Mononuclear cell (primary cell): ENCODE results near the gene PRX. TPM values are rescaled to one million over a fixed set of nuclear protein-coding genes. Genes with fewer than 3 reads are reported as not detected.
A peak's percentile ranks its signal among the peaks of the same experiment; 100 is the strongest.
"Not testable (repeated sequence)": the region's sequence is repeated elsewhere in the genome, so short reads cannot be mapped to it uniquely, and the experiment has no call there.

ENCODE experiments used
- H3K27me3 ChIP-seq: 2 replicates; pipeline ENCODE4 v1.6.0; 2011; ENCODE audit warnings: low read length, control low read depth; ENCODE audit not compliant: insufficient read depth
- H3K4me1 ChIP-seq: 2 replicates; pipeline ENCODE4 v1.5.1; 2011; ENCODE audit warnings: mild to moderate bottlenecking, low read length, control low read depth; ENCODE audit not compliant: insufficient read depth
- H3K4me3 ChIP-seq: 2 replicates; pipeline ENCODE4 v1.5.1; 2011; ENCODE audit warnings: mild to moderate bottlenecking, low read length, moderate library complexity
- H3K9me3 ChIP-seq: 2 replicates; pipeline ENCODE4 v1.5.1; 2011; ENCODE audit warnings: low read depth, mild to moderate bottlenecking, control low read depth, low read length
- total RNA-seq: library from RNA; depleted of rRNA; stranded (reverse); fragments of >200 nt; gene quantifications from one replicate; pipeline ENCODE4 v1.2.3, GENCODE V29; 2012

The PRX gene
- total RNA-seq, 1 donor = 1.0 TPM

DNA sequence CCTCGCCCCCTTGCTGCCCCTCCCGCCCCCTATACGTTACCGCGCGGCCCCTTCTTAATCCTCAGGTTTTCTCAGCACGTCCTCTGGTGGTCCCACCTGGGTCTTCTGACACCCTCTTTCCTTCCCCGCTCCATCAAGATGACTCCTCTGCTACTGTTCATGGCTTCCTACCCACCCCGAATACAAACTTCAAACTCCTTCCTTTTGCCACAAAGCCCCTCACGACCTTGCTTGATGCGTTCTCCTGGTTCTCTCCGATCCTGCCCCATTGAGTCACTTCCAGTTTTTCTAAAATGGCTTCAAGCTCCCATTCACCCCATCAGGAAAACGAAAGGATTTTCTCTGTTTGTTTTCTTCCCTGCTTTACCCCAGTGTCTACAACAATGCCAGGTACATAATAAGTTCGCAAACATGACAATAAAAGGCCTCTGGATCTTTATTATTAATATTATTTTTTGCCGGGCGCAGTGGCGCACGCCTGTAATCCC lies 31.7 kb upstream of the PRX start:
- Histone ChIP-seq H3K4me3 (peak overlapping the region; percentile 99), H3K27me3 (no peaks in the 10 kb centered on the region), H3K4me1 (peaks cover 22% of the 10 kb centered on the region), H3K9me3 (no peaks in the 10 kb centered on the region)

DNA sequence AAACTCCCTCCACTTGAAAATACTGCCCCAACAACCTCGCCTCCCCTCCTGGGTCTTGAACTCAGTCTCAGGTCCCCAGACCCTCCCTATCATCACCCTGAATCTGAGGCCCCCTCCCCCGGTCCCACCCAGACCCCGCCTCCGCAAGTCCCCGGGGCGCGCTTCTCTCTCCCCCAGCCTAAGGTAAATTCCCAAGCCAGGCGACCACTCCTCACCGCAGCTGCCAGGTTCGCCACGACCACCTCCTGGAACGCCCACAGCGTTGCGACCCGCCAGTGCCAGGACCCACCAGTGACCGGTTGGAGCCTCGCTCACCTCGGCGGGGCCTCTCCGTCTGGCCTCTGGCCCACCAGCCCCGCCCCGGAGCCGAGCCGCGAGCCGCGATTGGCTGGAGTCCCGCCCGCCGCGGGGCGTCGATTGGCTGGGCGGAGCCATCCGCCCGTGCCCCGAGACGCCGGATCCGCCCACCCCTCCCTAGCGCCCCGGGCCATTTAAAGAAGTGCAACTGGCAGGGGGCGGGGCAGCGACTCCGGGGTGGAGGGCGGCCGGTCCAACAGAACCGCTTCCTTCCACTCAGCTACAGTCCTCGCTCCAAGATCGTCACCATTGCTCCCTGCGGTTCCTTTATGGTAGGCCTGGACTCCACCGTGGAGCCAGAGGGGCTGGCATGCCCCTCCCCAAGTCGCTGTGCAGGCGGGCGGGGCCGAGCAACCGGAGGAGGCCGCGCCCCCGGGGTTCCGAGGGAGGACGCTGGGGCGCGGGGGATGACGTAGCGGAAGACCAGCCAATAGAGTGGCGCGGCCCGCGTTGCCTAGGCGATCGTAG lies 31.0 kb upstream of the PRX start, which contains the start of gene SERTAD3:
TSS of gene SERTAD3 (minus strand) at position 336 of the 825 bp plus-strand sequence. CDS start 2,255 bp downstream, outside the sequence.
- Histone ChIP-seq H3K4me3 (peak within 1 kb of the TSS; percentile 99), H3K4me1 (peaks cover 22% of the 10 kb centered on the region), H3K9me3 (no peaks in the 10 kb centered on the region), H3K27me3 (no peaks in the 10 kb centered on the region)

DNA sequence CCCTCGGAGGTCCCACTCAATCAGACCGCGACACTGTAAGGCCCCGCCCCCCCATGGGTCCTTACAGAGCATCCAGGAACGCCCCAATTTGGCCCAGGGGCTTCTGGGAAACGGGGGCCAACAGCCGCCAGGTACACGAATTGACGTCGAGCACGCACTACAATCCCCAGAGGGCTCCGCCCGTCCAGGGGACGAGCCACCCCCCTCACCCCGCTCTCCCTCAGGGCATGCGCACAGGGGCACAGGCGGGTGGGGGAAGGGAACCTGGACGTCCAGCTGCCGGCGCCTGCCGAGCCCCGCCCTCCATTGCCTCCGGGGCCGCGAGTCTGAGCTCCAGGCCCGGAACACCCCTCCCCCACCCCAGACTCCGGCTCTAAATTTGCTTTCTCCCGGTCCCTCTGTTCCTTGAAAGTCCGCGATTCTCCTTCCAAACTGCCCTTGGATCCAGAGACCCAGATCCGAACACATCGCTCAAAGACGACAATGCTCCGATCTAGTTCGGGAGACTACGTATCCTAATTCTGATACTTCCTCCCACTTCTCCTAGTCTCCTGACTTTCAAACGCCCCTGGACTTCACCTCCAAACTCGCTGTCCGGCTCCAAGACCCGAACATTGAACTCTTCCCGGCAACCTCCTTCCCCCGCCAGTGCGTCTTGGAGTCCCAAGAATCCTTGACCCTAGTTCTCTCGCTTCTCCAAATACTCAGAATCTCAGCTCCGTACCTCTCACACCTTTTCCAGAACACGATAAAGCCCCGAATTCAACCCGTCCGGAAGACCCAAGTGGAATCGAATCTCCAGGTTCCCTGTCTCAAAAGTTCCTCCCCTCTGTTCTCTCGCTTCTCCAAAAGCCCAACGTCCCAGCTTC lies 30.2 kb upstream of the PRX start:
- Histone ChIP-seq H3K9me3 (no peaks in the 10 kb centered on the region), H3K4me1 (peaks cover 22% of the 10 kb centered on the region), H3K27me3 (no peaks in the 10 kb centered on the region), H3K4me3 (peak overlapping the region; percentile 99)

DNA sequence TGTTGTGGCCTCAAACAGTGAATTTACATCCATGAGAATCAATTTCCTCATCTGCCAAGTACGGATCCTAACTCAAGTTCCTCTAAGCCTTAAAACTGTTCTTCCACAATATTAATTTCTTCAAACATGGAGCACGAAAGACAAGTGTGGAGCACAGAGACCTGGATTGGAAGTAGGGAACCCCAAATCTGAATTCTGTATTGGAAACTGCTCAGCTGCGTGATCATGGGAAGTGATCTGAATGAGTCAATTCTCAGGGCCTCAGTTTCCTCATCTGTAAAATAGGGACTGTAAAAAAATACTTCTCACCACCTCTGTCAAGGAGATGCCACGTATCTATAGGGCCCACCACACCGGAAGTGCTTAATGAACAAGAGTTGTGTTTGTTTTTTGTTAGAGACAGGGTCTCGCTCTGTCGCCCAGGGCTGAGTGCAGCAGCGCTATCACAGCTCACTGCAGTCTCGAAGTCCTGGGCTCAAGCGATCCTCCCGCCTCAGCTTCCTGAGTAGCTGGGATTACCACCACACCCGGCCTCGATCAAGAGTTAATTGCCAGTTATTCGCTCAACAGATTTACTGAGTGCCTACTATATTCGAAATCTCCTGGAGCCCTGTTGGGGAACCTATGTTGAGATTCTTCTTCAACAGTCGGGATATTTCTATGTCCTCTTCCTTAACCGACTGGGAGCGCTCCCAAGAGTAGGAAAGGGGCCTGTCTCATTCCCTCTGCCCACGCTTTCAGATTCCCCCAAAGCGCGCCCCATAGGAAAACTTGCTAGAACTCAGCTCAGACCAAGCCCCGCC lies 29.4 kb upstream of the PRX start:
- H3K4me3 ChIP-seq = peak overlapping the region; percentile 99
- H3K4me1 ChIP-seq = peaks cover 22% of the 10 kb centered on the region
- no peaks in the 10 kb centered on the region for H3K27me3 ChIP-seq
- no peaks in the 10 kb centered on the region for H3K9me3 ChIP-seq

DNA sequence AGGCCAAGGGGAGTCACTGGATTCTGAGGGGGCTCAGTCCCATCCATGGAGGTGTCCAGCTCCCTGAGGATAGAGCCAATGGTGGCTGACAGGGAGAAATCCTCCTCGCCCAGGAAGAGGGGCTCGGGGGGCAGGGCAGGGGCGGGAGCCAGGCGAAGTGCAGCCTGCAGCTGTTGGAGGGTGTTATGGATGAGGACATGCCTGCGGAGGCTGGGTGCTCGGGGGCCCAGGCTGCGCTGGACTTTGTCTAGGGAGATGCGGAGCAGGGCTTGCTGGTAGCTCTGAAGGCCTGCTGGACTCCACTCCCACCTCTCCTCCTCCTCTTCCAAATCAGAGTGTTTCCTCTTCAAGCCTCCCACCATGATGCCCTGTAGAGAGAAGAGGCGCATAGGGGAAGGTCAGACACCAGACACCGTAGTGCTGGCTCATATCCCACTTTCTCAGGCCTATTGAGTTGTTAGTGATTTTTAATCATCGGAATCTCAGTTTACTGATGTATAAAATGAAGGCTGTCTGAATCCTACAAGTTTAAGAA lies 28.6 kb upstream of the PRX start:
- peaks cover 22% of the 10 kb centered on the region for H3K4me1 ChIP-seq
- no peaks in the 10 kb centered on the region for H3K27me3 ChIP-seq
- no peaks in the 10 kb centered on the region for H3K9me3 ChIP-seq
- no peak overlapping the region for H3K4me3 ChIP-seq

DNA sequence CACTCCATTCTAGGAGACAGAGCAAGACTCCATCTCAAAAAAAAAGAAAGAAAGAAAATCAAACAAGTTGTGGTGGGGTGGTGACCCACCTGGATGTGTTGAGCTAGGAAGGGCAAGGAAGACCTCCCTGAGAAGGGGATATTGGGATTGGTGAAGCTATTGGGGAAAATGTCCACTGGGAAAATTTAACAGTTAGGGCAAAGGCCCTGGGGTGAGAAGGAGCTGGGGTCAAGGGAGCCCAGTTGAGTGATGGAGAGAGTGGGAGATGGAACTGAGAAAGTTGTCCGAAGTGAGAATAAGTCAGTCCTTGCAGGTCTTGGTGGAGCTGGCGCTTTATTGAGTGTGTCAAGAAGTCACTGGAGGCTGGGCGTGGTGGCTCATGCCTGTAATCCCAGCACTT lies 25.1 kb upstream of the PRX start:
- H3K4me3 ChIP-seq = no peak overlapping the region
- H3K4me1 ChIP-seq = peaks cover 48% of the 10 kb centered on the region
- H3K27me3 ChIP-seq = no peaks in the 10 kb centered on the region
- H3K9me3 ChIP-seq = no peaks in the 10 kb centered on the region

DNA sequence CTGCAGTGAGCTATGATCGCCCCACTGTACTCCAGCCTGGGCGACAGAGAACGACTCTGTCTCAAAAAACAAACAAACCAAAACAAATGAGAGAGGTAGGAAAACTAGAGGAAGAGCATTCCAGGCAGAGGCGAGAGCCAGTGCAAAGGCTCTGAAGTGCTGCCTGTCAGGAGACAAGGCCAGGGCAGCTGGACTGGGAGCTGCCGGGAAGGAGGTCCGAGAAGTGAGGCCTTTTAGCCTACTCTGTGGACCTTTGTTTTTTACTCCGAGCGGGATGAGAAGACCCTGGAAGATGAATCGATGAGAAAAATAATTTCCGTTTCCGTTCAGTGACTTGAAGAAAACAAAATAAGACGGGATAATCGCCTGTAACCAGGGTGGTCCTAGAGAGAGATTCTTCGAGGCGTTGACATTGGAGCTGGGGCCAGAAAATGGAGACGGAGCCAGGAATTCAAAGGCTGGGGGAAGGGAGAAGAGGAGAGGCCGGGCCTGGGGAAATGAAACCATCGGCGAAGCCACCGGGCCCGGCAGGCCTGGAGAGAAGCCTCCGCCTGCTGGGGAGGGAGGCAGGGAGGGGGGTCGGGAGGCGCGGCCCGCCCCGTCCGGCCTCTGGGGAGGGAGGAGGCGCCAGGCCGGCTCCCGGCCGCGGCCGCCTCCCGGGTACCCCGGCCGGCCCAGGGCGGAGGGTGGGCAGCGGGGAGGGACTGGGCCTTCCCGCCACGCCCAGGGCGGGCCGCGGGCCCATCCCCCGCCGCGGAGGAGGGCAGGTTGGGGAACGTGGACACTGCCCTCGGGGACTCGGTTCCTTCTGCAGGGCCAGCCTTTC lies 20.4 kb upstream of the PRX start:
- Histone ChIP-seq H3K4me3 (peak overlapping the region; percentile 41), H3K4me1 (peaks cover 40% of the 10 kb centered on the region), H3K27me3 (no peaks in the 10 kb centered on the region), H3K9me3 (no peaks in the 10 kb centered on the region)

DNA sequence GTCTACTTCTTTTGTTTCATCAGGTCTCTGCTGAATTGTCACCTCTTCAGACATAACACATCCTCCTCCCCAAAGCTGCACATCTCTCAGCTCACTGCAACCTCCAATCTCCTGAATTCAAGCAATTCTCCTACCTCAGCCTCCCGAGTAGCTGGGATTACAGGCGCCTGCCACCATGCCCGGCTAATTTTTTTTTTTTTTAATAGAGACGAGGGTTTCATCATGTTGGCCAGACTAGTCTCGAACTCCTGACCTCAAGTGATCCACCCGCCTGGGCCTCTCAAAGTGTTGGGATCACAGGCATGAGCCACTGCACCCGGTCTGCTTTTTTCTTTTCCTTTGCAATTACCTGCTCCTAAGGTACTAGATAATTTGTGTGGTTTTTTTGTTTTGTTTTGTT lies 19.6 kb upstream of the PRX start:
- H3K27me3 ChIP-seq, H3K4me3 ChIP-seq, H3K9me3 ChIP-seq: not testable (repeated sequence)
- peaks cover 40% of the 10 kb centered on the region for H3K4me1 ChIP-seq

DNA sequence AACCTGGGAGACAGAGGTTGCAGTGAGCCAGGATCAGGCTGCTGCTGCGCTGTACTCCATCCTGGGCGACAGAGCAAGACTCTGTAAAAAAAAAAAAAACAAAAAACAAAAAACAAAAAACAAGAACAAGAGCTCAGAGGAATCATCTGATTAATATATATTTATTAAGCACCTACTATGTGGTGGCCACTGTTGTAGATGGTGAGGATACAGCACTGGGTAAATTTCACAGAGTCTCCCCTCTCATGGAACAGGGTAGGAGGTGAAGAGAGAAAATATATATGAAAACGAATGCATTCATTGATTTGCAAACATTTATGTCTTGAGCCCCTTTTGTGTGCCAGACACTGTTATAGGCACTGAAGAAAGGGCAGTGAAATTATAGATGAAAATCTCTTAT lies 18.5 kb upstream of the PRX start:
- peaks cover 40% of the 10 kb centered on the region for H3K4me1 ChIP-seq
- H3K9me3 ChIP-seq = no peaks in the 10 kb centered on the region
- no peak overlapping the region for H3K4me3 ChIP-seq
- no peaks in the 10 kb centered on the region for H3K27me3 ChIP-seq

DNA sequence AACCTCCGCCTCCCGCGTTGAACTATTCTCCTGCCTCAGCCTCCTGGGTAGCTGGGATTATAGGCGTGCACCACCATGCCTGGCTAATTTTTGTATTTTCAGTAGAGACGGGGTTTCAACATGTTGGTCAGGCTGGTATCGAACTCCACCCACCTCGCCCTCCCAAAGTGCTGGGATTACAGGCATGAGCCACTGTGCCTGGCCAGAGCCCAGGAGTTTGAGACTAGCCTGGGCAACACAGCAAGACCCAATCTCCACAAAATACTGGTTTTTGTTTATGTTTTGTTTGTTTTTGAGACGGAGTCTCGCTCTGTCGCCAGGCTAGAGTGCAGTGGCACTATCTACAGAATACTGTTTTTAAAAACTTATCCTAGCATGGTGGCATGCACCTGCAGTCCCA lies 17.1 kb upstream of the PRX start:
- H3K4me3 ChIP-seq = not testable (repeated sequence)

DNA sequence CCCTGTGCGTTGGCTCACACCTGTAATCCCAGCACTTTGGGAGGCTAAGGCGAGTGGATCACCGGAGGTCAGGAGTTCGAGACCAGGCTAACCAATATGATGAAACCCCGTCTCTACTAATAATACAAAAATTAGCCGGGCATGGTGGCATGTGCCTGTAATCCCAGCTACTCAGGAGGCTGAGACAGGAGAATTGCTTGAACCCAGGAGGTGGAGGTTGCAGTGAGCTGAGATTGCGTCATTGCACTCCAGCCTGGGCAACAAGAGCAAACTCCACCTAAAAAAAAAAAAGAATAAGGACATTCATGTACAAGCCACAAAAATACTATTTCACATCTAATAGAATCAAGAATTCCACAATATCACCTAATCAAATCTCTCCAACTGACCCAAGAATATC lies 15.0 kb upstream of the PRX start:
- peaks cover 32% of the 10 kb centered on the region for H3K4me1 ChIP-seq
- not testable (repeated sequence) for H3K4me3 ChIP-seq, H3K27me3 ChIP-seq, H3K9me3 ChIP-seq

More for the DNA sequence above, 17.1 kb upstream of the PRX start:
- not testable (repeated sequence) for H3K9me3 ChIP-seq, H3K27me3 ChIP-seq
- H3K4me1 ChIP-seq = peaks cover 33% of the 10 kb centered on the region

DNA sequence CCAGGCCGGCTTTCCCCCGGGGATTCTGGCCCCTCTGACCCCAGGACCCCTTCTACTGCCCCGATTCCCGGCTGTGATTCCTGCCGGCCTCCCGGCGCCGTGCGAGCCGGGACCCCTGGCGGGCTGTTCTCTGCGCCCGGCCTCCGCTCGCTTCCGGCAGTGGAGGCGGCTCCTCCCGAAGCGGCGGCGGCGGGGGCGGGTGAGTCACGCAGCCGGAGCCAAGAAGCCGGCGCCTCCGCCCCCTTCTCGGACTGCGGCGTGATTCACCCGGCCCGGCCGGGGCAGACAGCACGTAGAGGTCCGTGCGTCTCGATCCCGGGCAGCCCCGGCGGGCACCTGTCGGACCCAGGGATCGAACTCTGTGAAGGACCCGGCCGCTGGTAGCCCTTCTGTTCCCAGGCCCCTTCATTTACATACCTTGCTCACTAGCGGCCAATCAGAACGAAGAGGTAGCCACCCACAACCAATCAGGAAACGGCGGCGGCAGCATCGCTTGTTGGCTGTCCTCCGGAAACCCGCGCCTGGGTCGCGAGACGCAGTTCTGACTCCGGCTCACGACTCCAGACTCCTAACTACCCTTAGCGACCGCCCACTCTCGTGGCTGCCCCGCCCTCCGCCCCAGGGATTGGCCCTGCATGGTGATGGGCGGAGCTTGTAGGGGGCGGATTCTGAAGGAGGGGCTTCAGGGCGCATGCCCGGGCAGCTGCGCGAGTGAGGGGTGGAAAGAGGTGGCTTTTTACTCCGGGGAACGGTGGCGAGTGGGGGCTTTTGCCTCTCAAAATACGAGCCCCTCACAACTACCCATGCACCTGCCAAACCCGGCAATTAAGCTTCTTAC lies 12.5 kb upstream of the PRX start, which contains the start of gene SERTAD1:
TSS of gene SERTAD1 (minus strand) at position 543 of the 838 bp plus-strand sequence. CDS start 2,446 bp downstream, outside the sequence.
- Histone ChIP-seq H3K9me3 (no peaks in the 10 kb centered on the region), H3K4me3 (peak within 1 kb of the TSS; percentile 83), H3K4me1 (peaks cover 38% of the 10 kb centered on the region), H3K27me3 (no peaks in the 10 kb centered on the region)
